Neural crest cell (in vitro differentiated cells): Measurements from ENCODE around the gene MUC13. TPM values are rescaled to one million over a fixed set of nuclear protein-coding genes. Genes with fewer than 3 reads are reported as not detected.

Source experiments
- DNase-seq: peaks from one replicate; pipeline ENCODE4 v3.0.0; 2021; ENCODE audit warnings: low read depth, mixed read lengths, low spot score
- H3K27ac Mint-ChIP-seq: one replicate; pipeline ENCODE4 v1.8.0; 2021; ENCODE audit warnings: mild to moderate bottlenecking, mixed read lengths; ENCODE audit not compliant: unreplicated experiment
- H3K27me3 Mint-ChIP-seq: 2 replicates; pipeline ENCODE4 v1.8.0; 2021; ENCODE audit warnings: low read depth, mild to moderate bottlenecking, mixed read lengths
- H3K36me3 Mint-ChIP-seq: 2 replicates; pipeline ENCODE4 v1.8.0; 2021; ENCODE audit warnings: low read depth, mild to moderate bottlenecking, mixed read lengths
- H3K4me1 Mint-ChIP-seq: 2 replicates; pipeline ENCODE4 v1.8.0; 2021; ENCODE audit warnings: mixed read lengths
- H3K4me3 Mint-ChIP-seq: one replicate; pipeline ENCODE4 v1.8.0; 2021; ENCODE audit warnings: mild to moderate bottlenecking, mixed read lengths
- H3K9me3 Mint-ChIP-seq: 2 replicates; pipeline ENCODE4 v1.8.0; 2021; ENCODE audit warnings: mixed read lengths
- CTCF ChIP-seq: fragments of 200-600 bp; sonication (generic); conservative IDR thresholded peaks from 2 replicates; pipeline ENCODE4 v1.5.0; 2021; ENCODE audit warnings: antibody characterized with exemption, mild to moderate bottlenecking
- total RNA-seq: library from RNA; stranded (reverse); gene quantifications from 2 replicates; pipeline ENCODE4 v1.2.1, GENCODE V29; 2021

The MUC13 gene
- total RNA-seq, 1 donor from 2014 or later, result not detected

- TF ChIP-seq CTCF, result no peak
- Mint-ChIP-seq H3K27ac (peak overlapping the region; percentile 27), H3K36me3 (peaks cover 3% of the 10 kb centered on the region), H3K4me1 (peaks cover under 1% of the 10 kb centered on the region), H3K9me3 (no peaks in the 10 kb centered on the region), H3K4me3 (no peak overlapping the region), H3K27me3 (peaks cover 9% of the 10 kb centered on the region)
- DNase-seq, result no peak
Measured at GRCh38 chr3:124967964-124968363, 33.4 kb upstream of the MUC13 start.

- DNase-seq, result no peak
- H3K27ac Mint-ChIP-seq, result no peak overlapping the region
- peaks cover 9% of the 10 kb centered on the region for H3K27me3 Mint-ChIP-seq
- no peaks in the 10 kb centered on the region for H3K9me3 Mint-ChIP-seq
- H3K4me1 Mint-ChIP-seq, result peaks cover 10% of the 10 kb centered on the region
- H3K4me3 Mint-ChIP-seq, result no peak overlapping the region
- peaks cover 3% of the 10 kb centered on the region for H3K36me3 Mint-ChIP-seq
- no peak for TF ChIP-seq CTCF
Measured at GRCh38 chr3:124966521-124967445, 32.2 kb upstream of the MUC13 start.

GRCh38 chr3:124965413-124965812 lies 30.9 kb upstream of the MUC13 start:
- Mint-ChIP-seq H3K9me3 (no peaks in the 10 kb centered on the region), H3K4me1 (peaks cover 10% of the 10 kb centered on the region), H3K27ac (no peak overlapping the region), H3K4me3 (no peak overlapping the region), H3K36me3 (peaks cover 3% of the 10 kb centered on the region), H3K27me3 (peaks cover 16% of the 10 kb centered on the region)
- TF ChIP-seq CTCF, result no peak
- no peak for DNase-seq

- peaks cover 3% of the 10 kb centered on the region for H3K36me3 Mint-ChIP-seq
- no peak for DNase-seq
- H3K4me1 Mint-ChIP-seq, result peaks cover 10% of the 10 kb centered on the region
- no peak overlapping the region for H3K4me3 Mint-ChIP-seq
- H3K27ac Mint-ChIP-seq, result no peak overlapping the region
- no peak for TF ChIP-seq CTCF
- H3K9me3 Mint-ChIP-seq, result no peaks in the 10 kb centered on the region
- peaks cover 21% of the 10 kb centered on the region for H3K27me3 Mint-ChIP-seq
Measured at GRCh38 chr3:124964387-124964786, 29.8 kb upstream of the MUC13 start.

- TF ChIP-seq CTCF, result no peak
- Mint-ChIP-seq H3K27me3 (peaks cover 21% of the 10 kb centered on the region), H3K4me1 (peaks cover 10% of the 10 kb centered on the region), H3K4me3 (no peak overlapping the region), H3K27ac (no peak overlapping the region), H3K36me3 (peaks cover 3% of the 10 kb centered on the region), H3K9me3 (no peaks in the 10 kb centered on the region)
- DNase-seq, result no peak
Measured at GRCh38 chr3:124963755-124964154, 29.2 kb upstream of the MUC13 start.
